ENCODE results near the gene TTC4. TPM values are rescaled to one million over a fixed set of nuclear protein-coding genes. Genes with fewer than 3 reads are reported as not detected.

The TTC4 gene
- total RNA-seq, 4 donors from 2014 or later = 14.0 to 22.1 (median 15.5) TPM

GRCh38 chr1:54695221-54695620 lies 20.4 kb upstream of the TTC4 start:
- no peak for TF ChIP-seq CTCF (IDR thresholded peaks at IDR 0.05; ENCODE audit: low read depth)

- no peak for TF ChIP-seq CTCF (IDR thresholded peaks at IDR 0.05; ENCODE audit: low read depth)
These were observed 19.9 kb upstream of the TTC4 start for GRCh38 chr1:54695764-54696163.

- no peak for TF ChIP-seq CTCF (IDR thresholded peaks at IDR 0.05; ENCODE audit: low read depth)
These were observed 19.4 kb upstream of the TTC4 start for GRCh38 chr1:54696262-54696661.

- no peak for TF ChIP-seq CTCF (IDR thresholded peaks at IDR 0.05; ENCODE audit: low read depth)
These were observed 17.8 kb upstream of the TTC4 start for GRCh38 chr1:54697896-54698295.

- TF ChIP-seq CTCF (IDR thresholded peaks at IDR 0.05; ENCODE audit: low read depth) = no peak
These were observed 17.3 kb upstream of the TTC4 start for GRCh38 chr1:54698346-54698745.

GRCh38 chr1:54699936-54700525 lies 15.6 kb upstream of the TTC4 start:
- no peak for TF ChIP-seq CTCF (IDR thresholded peaks at IDR 0.05; ENCODE audit: low read depth)

GRCh38 chr1:54701066-54701465 lies 14.6 kb upstream of the TTC4 start:
- no peak for TF ChIP-seq CTCF (IDR thresholded peaks at IDR 0.05; ENCODE audit: low read depth)
